Liver (tissue), 9 donors: ENCODE results near the gene BCAS2. TPM values are rescaled to one million over a fixed set of nuclear protein-coding genes. Genes with fewer than 3 reads are reported as not detected.

Experiments
- DNase-seq: peaks from one replicate; pipeline ENCODE4 v3.0.0-alpha.2; 2017; ENCODE audit warnings: low spot score
- H3K27ac ChIP-seq, 2 donors: one replicate each; pipeline ENCODE4 v1.7.0; 2013; ENCODE audit warnings: inconsistent platforms in 2 of 2, low read length in 2 of 2, control low read depth in 1 of 2, low read depth in 1 of 2, mild to moderate bottlenecking in 1 of 2
- H3K27me3 ChIP-seq, 4 donors: one replicate each; pipeline versions ENCODE4 v1.6.1 to v1.7.0; 2013; ENCODE audit warnings: low read length in 3 of 4, inconsistent platforms in 1 of 4, mild to moderate bottlenecking in 1 of 4, moderate library complexity in 1 of 4; ENCODE audit not compliant: control insufficient read depth in 4 of 4, insufficient read depth in 4 of 4
- H3K36me3 ChIP-seq, 4 donors: one replicate each; pipeline versions ENCODE4 v1.6.1 to v1.7.0; 2013; ENCODE audit warnings: low read length in 3 of 4, mild to moderate bottlenecking in 3 of 4, low read depth in 1 of 4, moderate library complexity in 1 of 4; ENCODE audit not compliant: control insufficient read depth in 4 of 4, insufficient read depth in 3 of 4
- H3K4me1 ChIP-seq, 4 donors: one replicate each; pipeline versions ENCODE4 v1.6.1 to v1.7.0; 2013; ENCODE audit warnings: low read length in 3 of 4, mild to moderate bottlenecking in 3 of 4, moderate library complexity in 1 of 4; ENCODE audit not compliant: control insufficient read depth in 4 of 4, insufficient read depth in 4 of 4
- H3K4me3 ChIP-seq, 3 donors: one replicate each; pipeline versions ENCODE4 v1.6.1 to v1.7.0; 2013; ENCODE audit warnings: low read length in 3 of 3, control low read depth in 1 of 3, low read depth in 1 of 3, mild to moderate bottlenecking in 1 of 3
- H3K9ac ChIP-seq, 2 donors: one replicate each; pipeline ENCODE4 v1.7.0; 2013; ENCODE audit warnings: low read length in 2 of 2, mild to moderate bottlenecking in 2 of 2, moderate library complexity in 2 of 2, control low read depth in 1 of 2, low read depth in 1 of 2
- H3K9me3 ChIP-seq, 4 donors: one replicate each; pipeline versions ENCODE4 v1.6.1 to v1.7.0; 2013; ENCODE audit warnings: low read length in 3 of 4; ENCODE audit not compliant: control insufficient read depth in 4 of 4
- ATF3 ChIP-seq: IDR thresholded peaks from 2 replicates; pipeline ENCODE4 v1.6.1; 2016; ENCODE audit warnings: antibody characterized with exemption
- CTCF ChIP-seq: fragments of 150-350 bp; IDR thresholded peaks from 2 replicates; pipeline ENCODE4 v1.5.1; 2017; ENCODE audit warnings: improper control_type of control experiment, low read depth, low read length; ENCODE audit not compliant: missing input control
- EGR1 ChIP-seq, 2 donors: IDR thresholded peaks; 2 replicates each; pipeline ENCODE4 v1.6.1; 2016 to 2018; ENCODE audit warnings: antibody characterized with exemption in 2 of 2, low read depth in 2 of 2
- FOXA1 ChIP-seq: IDR thresholded peaks from 2 replicates; pipeline ENCODE4 v1.6.1; 2016; ENCODE audit warnings: antibody characterized with exemption
- FOXA2 ChIP-seq: IDR thresholded peaks from 2 replicates; pipeline ENCODE4 v1.6.1; 2016; ENCODE audit warnings: antibody characterized with exemption
- GABPA ChIP-seq, 2 donors: IDR thresholded peaks in 1 of 2; conservative IDR thresholded peaks in 1 of 2; 2 replicates each; pipeline ENCODE4 v1.6.1; 2016; ENCODE audit warnings: antibody characterized with exemption in 2 of 2, mild to moderate bottlenecking in 1 of 2, moderate library complexity in 1 of 2
- HNF4A ChIP-seq, 2 donors: conservative IDR thresholded peaks; 2 replicates each; pipeline ENCODE4 v1.6.1; 2016; ENCODE audit warnings: antibody characterized with exemption in 2 of 2, mild to moderate bottlenecking in 2 of 2
- HNF4G ChIP-seq: IDR thresholded peaks from 2 replicates; pipeline ENCODE4 v1.6.1; 2016; ENCODE audit warnings: antibody characterized with exemption
- JUND ChIP-seq, 2 donors: IDR thresholded peaks; 2 replicates each; pipeline ENCODE4 v1.6.1; 2016; ENCODE audit warnings: antibody characterized with exemption in 2 of 2
- MAX ChIP-seq: IDR thresholded peaks from 2 replicates; pipeline ENCODE4 v1.6.1; 2016; ENCODE audit warnings: antibody characterized with exemption
- NR2F2 ChIP-seq: IDR thresholded peaks from 2 replicates; pipeline ENCODE4 v1.6.1; 2016; ENCODE audit warnings: antibody characterized with exemption
- RAD21 ChIP-seq, 2 donors: IDR thresholded peaks; 2 replicates each; pipeline ENCODE4 v1.6.1; 2016; ENCODE audit warnings: antibody characterized with exemption in 2 of 2, mild to moderate bottlenecking in 2 of 2
- REST ChIP-seq: IDR thresholded peaks from 2 replicates; pipeline ENCODE4 v1.6.1; 2016; ENCODE audit warnings: antibody characterized with exemption, mild to moderate bottlenecking
- RXRA ChIP-seq, 2 donors: IDR thresholded peaks; 2 replicates each; pipeline ENCODE4 v1.6.1; 2017 to 2018; ENCODE audit warnings: antibody characterized with exemption in 2 of 2, mild to moderate bottlenecking in 1 of 2
- SP1 ChIP-seq: IDR thresholded peaks from 2 replicates; pipeline ENCODE4 v1.6.1; 2018; ENCODE audit warnings: antibody characterized with exemption, mild to moderate bottlenecking
- TAF1 ChIP-seq: conservative IDR thresholded peaks from 2 replicates; pipeline ENCODE4 v1.6.1; 2016; ENCODE audit warnings: antibody characterized with exemption, mild to moderate bottlenecking
- YY1 ChIP-seq: IDR thresholded peaks from 2 replicates; pipeline ENCODE4 v1.6.1; 2016; ENCODE audit warnings: antibody characterized with exemption, mild to moderate bottlenecking
- ZBTB33 ChIP-seq: IDR thresholded peaks from 2 replicates; pipeline ENCODE4 v1.6.1; 2016; ENCODE audit warnings: antibody characterized with exemption
- polyA plus RNA-seq, 2 donors: library from polyadenylated mRNA; stranded (reverse) in 1 of 2; unstranded in 1 of 2; fragments of 200-250 nt in 1 of 2; fragments of >200 nt in 1 of 2; fragmentation: Nextera tagmentation in 1 of 2; extraction: Ambion mirVana in 1 of 2; gene quantifications; one replicate each; pipeline versions ENCODE4 v1.2.1 to v1.2.3, GENCODE V29; 2013 to 2015
- total RNA-seq, 2 donors: library from RNA; depleted of rRNA; stranded (reverse); fragments of >200 nt; gene quantifications; one replicate each; pipeline ENCODE4 v1.2.3, GENCODE V29; 2014
- donor health status: healthy.
- donor health status: healthy.
- donor health status: healthy.
- donor health status: healthy.
- donor health status: healthy.

BCAS2 gene
- total and polyA plus RNA-seq, 4 donors, result 15.7 to 33.5 (median 18.0) TPM

- peaks cover 4 to 21% (median 9%) of the 10 kb centered on the region in 4 donors for H3K36me3 ChIP-seq
Observed at GRCh38 chr1:114595602-114596001, 14.2 kb upstream of the BCAS2 start.

More at GRCh38 chr1:114595602-114596001, 14.2 kb upstream of the BCAS2 start:
- Histone ChIP-seq H3K27ac (no peak overlapping the region), H3K27me3 (no peaks in the 10 kb centered on the region), H3K4me3 (no peak overlapping the region), H3K9me3 (no peaks in the 10 kb centered on the region), H3K9ac (no peak overlapping the region), H3K4me1 (no peaks in the 10 kb centered on the region)
- DNase-seq, result no peak
- TF ChIP-seq JUND (IDR thresholded peaks at IDR 0.05), result no peak
- TF ChIP-seq FOXA1, result no peak
- no peak for TF ChIP-seq NR2F2
- TF ChIP-seq FOXA2, result no peak
- no peak for TF ChIP-seq TAF1
- TF ChIP-seq GABPA (IDR thresholded peaks at IDR 0.05 in 1 of 2, conservative IDR thresholded peaks at IDR 0.05 in 1 of 2), result no peak
- no peak for TF ChIP-seq RXRA (IDR thresholded peaks at IDR 0.05)
- TF ChIP-seq EGR1 (IDR thresholded peaks at IDR 0.05; ENCODE audit: low read depth in 2 of 2), result no peak
- TF ChIP-seq YY1, result no peak
- no peak for TF ChIP-seq HNF4A (conservative IDR thresholded peaks at IDR 0.05)
- no peak for TF ChIP-seq ZBTB33
- no peak for TF ChIP-seq REST
- no peak for TF ChIP-seq ATF3
- TF ChIP-seq HNF4G, result no peak
- no peak for TF ChIP-seq RAD21 (IDR thresholded peaks at IDR 0.05)
- no peak for TF ChIP-seq MAX
- no peak for TF ChIP-seq SP1
- TF ChIP-seq CTCF, result no peak
